NCI-H2196 treated with DMSO at 0.1 percent for 48 hours (cell line): Measurements from ENCODE around the gene CCL15.
"Not testable (repeated sequence)": the region's sequence is repeated elsewhere in the genome, so short reads cannot be mapped to it uniquely, and the experiment has no call there.

ENCODE experiments used
- DNase-seq: peaks from one replicate; lab custom pipeline; 2025; ENCODE audit not compliant: unreplicated experiment; lab: John Stamatoyannopoulos, UW

The CCL15 gene

GRCh38 chr17:35995346-35995745 is 6.0 kb downstream of the CCL15 start:
- DNase-seq: not testable (repeated sequence)

GRCh38 chr17:35991075-35991474 is 10.3 kb downstream of the CCL15 start:
- DNase-seq: no peak

- DNase-seq: no peak
These were observed 13.2 kb downstream of the CCL15 start for GRCh38 chr17:35988164-35988563.

GRCh38 chr17:35986643-35987042 is 14.7 kb downstream of the CCL15 start, which contains the start of gene CCL14:
TSS of gene CCL14 (minus strand) at chr17:35986729. CDS start at chr17:35986649, 80 bp downstream.
- DNase-seq: no peak

DNA sequence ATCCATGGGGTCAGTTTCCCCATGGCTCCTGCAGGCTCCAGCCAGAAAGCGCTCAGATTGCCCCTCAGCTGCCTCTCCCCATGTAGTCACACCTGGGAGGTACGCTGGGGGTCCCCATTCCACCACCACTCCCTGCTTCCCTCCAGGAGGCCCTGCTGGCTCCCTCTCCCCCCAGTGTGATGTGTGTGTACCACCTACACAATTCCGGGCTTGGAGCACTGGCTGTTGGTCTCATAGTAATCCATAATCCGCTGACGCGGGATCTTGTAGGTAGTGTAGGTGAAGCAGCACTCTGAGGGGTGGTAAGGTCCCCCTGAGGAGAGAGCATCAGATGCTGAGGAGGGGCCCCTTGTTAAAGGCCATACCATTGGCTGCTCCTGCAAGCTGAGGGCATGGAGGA is 17.2 kb downstream of the CCL15 start:
- DNase-seq: no peak

DNA sequence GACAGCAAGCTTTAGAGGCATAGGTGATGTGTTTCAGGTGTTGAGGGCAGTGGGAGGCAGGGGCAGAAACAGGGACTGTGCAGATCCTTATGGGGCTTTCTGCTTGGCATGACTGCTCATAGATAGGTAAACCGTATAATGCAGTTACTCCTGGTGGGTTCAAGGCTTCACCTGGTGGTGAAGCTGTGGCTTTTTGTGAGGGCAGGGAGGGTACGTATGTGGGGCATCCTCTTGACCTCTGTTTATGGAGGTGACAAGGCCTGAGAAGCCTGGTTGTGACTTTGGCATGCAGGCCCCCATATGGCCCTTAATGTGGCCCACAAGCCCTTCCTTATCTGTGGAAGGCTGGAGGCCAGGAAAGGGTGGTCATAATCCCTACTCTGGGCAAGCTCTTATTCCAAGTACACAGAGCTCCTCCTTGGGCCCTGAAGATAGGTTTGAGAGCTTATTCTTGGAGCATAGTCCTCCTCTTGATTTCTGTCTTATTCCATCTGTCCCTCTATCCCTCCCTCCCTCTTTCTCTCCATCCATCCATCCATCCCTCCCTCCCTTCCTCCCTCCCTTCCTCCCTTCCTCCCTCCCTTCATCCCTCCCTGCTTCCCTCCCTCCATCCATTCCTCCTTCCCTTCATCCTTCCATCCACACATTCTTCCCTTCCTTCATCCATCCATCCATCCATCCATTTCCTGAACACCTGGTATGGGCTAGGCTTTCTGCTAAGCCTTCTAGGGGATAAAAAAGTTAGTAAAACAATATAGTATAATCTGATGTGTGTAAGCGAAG is 18.8 kb downstream of the CCL15 start:
- DNase-seq: no peak

DNA sequence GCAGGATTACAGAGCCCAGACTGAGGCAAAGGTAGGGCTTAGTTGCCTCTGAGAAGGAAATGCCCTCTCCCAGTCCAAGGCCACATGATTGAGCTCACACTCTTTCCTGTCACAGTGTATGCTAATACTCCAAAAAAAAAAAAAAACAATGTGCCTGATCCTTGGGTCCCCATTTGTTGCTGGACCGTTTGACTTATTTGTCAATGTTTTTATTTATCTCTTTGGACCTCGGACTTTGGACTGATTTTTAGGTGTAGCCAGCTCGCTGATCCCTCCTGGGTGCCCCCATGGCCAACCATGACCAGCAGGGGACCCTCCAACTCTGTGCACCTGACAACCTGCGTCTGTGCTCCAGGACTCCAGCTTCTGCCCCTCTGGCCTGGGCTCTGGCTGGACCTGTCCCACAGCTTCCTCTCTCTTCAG is 19.4 kb downstream of the CCL15 start:
- DNase-seq: no peak

DNA sequence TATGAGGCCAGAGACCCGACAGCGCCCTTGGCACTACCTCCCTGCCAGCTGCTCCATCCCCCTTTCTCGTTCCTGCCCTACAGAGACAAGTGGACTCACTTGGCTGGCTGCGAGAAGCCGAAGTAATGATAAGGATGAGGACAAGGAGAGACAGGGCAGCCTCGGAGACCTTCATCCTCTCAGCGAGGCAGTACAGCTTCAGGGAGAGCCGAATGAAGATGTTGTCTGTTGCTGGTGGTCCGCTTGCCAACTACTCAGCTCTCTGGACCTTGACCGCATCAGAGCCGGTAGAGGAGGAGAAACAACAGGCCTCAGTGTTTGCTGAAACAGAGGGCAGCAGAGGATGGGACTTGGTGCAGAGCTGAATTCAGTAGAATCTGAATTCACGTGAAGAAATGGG is 20.1 kb downstream of the CCL15 start, which contains the start of gene CCL16:
CCL16 (minus strand) TSS at position 252 of the 400 bp plus-strand sequence; CDS start at position 175, 77 bp downstream.
- DNase-seq: no peak

DNA sequence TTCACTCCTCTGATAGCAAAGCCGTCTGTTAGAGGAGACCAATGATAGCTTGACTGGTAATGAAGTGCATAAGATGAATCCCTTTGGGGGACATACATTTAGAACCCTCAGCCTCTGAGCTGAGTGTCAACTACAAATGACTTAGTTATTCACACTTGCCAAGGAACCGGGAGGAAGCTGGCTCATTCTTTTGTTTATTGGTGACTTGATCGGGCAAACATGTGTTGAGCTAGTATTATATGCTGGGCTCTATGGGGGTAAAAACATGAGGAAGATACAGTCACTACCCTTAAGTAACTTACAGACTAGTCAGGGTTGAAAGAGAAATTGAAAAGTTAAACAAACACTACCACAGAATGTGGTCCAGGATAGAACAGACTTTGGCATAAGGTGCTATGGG is 23.0 kb downstream of the CCL15 start:
- no peak for DNase-seq

DNA sequence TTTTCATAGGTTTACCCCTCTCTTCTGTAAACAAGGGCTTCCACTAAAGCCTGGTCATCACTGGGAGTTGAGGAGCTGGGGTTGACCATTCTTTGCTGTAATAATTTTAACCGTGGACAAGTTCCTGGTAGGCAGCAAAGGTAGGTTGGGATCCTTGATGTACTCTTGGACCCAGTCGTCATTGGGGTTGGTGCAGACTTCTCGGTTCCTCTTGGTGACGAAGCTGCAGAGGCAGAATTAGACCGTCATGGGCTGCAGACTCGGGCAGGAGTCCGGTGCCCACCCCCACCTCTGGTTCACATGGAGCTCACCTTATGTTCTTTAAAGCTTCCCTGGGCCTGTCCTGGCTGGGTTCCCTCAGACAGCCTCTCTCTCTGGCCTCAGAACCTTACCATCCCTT is 23.8 kb downstream of the CCL15 start:
- DNase-seq: no peak

GRCh38 chr17:35973333-35974260 is 27.8 kb downstream of the CCL15 start:
- DNase-seq: no peak

DNA sequence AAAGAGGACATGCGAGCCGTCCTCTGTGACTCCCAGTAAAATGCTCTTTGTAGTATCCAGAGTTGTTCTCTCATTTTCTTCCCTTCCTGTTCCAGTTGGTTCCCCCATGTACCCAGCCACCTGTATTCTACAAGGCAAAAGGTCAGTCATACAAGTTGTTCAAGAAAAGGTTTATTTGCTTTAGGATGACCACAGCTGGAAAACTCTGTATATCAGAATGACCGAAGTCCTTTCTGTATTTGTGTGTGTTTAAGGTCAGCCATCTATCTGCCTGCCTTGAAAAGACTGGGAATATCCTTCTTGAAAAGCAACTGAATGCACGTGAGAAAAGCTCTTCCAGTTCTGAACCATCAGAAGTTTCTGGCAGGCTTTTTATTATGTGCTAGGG is 28.4 kb downstream of the CCL15 start:
- DNase-seq: no peak

DNA sequence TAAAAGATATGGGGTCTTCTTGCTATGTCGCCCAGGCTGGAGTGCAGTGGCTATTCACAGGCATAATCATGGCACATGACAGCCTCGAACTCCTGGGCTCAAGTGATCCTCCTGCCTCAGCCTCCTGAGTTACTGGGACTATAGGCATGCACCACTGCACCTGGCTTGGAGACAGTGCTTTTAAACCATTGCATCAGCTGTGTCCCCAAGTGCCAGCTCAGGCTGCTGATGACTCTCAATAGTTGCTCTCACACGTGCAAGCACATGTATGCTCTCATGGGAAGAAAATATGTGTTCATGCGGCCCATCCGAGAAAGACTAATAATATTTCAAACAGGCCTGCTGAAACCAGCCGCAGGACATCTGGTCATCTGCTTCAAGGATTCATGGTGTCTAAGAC is 28.8 kb downstream of the CCL15 start:
- no peak for DNase-seq

DNA sequence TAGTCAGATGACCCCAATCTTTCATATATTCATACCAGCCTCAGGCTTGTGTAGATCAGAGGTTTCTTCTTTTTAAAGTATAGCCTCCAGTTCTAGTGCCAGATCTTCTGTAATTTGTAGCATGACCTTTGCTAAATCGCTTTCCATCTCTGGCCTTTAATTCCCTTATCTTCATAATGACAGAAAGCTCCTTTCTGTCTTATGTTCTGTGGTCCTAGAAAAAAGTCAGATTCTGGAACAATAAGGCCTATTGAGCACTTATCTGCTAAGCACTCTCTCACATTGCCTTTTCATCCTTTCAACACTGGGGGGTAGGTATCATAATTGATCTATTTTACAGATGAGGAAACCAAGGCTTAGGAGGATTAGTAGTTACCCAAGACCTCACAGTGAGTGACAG is 29.3 kb downstream of the CCL15 start:
- no peak for DNase-seq

GRCh38 chr17:35969558-35970380 is 31.6 kb downstream of the CCL15 start:
- DNase-seq: peak; percentile 13

DNA sequence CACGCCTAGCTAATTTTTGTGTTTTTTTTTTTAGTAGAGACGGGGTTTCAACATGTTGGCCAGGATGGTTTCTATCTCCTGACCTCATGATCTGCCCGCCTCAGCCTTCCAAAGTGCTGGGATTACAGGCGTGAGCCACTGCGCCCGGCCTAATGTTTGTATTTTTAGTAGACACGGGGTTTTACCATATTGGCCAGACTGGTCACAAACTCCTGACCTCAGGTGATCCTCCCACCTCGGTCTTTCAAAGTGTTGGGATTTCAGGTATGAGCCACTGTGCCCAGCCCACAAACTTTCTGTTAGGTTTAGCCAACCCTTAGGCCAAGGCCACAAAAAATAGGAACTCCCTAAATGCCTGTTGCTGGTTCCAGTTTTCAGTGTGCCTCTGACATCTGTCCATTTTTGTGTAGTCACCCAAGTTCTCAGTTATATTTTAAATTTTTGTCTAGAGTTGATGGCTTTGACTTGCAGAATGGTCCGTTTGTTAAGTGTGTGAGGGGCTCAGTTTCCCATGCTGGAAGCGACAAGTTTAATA is 32.8 kb downstream of the CCL15 start:
- no peak for DNase-seq

DNA sequence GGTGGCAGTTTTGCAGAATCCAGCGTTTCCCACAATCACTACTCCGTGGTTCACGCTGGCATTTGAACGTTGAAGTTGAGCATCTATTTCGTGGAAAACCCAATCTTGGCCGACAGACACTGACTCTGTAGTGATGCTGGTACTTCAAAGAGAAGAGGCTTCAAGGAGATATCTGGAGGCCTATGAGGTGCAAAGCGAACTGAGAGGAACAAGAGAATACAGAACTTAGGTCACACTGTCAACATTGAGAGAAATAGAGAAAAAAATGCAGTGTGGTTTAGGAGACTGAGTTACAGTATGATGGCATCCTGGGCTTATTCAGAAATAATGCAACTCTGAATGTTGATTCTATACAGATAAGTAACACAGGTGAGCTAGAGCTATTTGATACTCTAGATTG is 36.1 kb downstream of the CCL15 start:
- no peak for DNase-seq

DNA sequence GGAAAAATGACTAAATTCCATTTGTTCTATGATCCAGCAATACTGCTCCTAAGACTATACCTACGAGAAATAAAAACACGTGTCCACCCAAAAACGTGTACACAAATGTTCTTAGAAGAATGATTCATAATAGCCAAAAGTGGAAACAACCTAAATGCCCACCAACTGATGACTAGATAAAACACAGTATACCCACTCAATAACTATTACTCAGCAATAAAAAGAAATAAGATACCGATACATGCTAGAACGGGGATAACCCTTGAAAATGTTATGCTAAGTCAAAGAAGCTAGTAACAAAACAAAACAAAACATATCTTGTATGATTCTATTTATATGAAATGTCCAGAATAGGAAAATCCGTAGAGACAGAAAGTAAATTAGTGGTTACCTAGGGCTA is 37.7 kb downstream of the CCL15 start:
- no peak for DNase-seq

- DNase-seq: no peak
These were observed 47.6 kb downstream of the CCL15 start for GRCh38 chr17:35953720-35954119.

DNA sequence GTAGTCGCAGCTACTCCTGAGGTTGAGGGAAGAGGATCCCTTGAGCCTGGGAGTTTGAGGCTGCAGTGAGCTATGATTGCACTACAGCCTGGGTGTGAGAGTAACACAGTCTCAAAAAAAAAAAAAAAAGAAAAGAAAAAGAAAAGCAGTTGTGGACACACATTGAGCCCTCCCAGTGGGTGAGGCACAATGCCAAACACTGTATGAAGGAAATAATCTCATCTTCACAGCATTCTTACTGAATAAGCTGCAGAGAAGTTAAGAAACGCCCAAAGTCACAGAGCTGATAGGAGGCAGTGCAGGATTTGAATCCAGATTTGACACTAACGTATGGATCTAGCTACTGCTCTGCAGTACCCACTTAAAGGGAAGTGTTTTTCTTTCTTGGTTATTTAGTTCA is 52.0 kb downstream of the CCL15 start:
- DNase-seq: no peak

GRCh38 chr17:35948092-35948491 is 53.3 kb downstream of the CCL15 start:
- DNase-seq: no peak
